IPS DF 19.7 (cell line): ENCODE results near the gene FHL1.
"Not testable (repeated sequence)": the region's sequence is repeated elsewhere in the genome, so short reads cannot be mapped to it uniquely, and the experiment has no call there.

Experiments used
- DNase-seq: peaks from one replicate; pipeline ENCODE4 v3.0.0-alpha.2; 2013; ENCODE audit warnings: low read depth, low spot score

The FHL1 gene

GRCh38 chrX:136147315-136147901 is at the start of gene FHL1:
TSS of gene FHL1 (plus strand) at chrX:136147533.
- DNase-seq: no peak

GRCh38 chrX:136097871-136098805 is 49.2 kb upstream of the FHL1 start:
- DNase-seq: peak; percentile 12

- DNase-seq: no peak
Measured at GRCh38 chrX:136104936-136105335, 42.4 kb upstream of the FHL1 start.

- no peak for DNase-seq
Measured at GRCh38 chrX:136106920-136107528, 40.3 kb upstream of the FHL1 start.

GRCh38 chrX:136108905-136109304 is 38.4 kb upstream of the FHL1 start:
- not testable (repeated sequence) for DNase-seq

GRCh38 chrX:136112286-136112685 is 35.0 kb upstream of the FHL1 start:
- DNase-seq: no peak

GRCh38 chrX:136112778-136113177 is 34.6 kb upstream of the FHL1 start:
- DNase-seq: no peak

- no peak for DNase-seq
Measured at GRCh38 chrX:136115126-136115903, 32.0 kb upstream of the FHL1 start.

GRCh38 chrX:136115904-136116297 is 31.4 kb upstream of the FHL1 start:
- no peak for DNase-seq

- DNase-seq: no peak
Measured at GRCh38 chrX:136121788-136122187, 25.5 kb upstream of the FHL1 start.

- no peak for DNase-seq
Measured at GRCh38 chrX:136122207-136122606, 25.1 kb upstream of the FHL1 start.

GRCh38 chrX:136125106-136125505 is 22.2 kb upstream of the FHL1 start:
- DNase-seq: no peak

- no peak for DNase-seq
Measured at GRCh38 chrX:136126371-136126770, 21.0 kb upstream of the FHL1 start.

- DNase-seq: no peak
Measured at GRCh38 chrX:136126872-136127406, 20.4 kb upstream of the FHL1 start.

- DNase-seq: no peak
Measured at GRCh38 chrX:136128743-136129142, 18.6 kb upstream of the FHL1 start.

- no peak for DNase-seq
Measured at GRCh38 chrX:136130931-136131833, 16.2 kb upstream of the FHL1 start.

- no peak for DNase-seq
Measured at GRCh38 chrX:136138939-136139338, 8.4 kb upstream of the FHL1 start.

- no peak for DNase-seq
Measured at GRCh38 chrX:136141569-136141968, 5.8 kb upstream of the FHL1 start.

GRCh38 chrX:136142592-136142991 is 4.7 kb upstream of the FHL1 start:
- no peak for DNase-seq

- no peak for DNase-seq
Measured at GRCh38 chrX:136143711-136144110, 3.6 kb upstream of the FHL1 start.
